GM12878 (cell line): ENCODE results near the gene BMP2K. TPM values are rescaled to one million over a fixed set of nuclear protein-coding genes. Genes with fewer than 3 reads are reported as not detected.

Source experiments
- ATAC-seq: fragments of 200-7000 bp; cut with Tn5 transposase; 3 replicates; pipeline ENCODE4 v1.9.1; 2020; ENCODE audit warnings: mild to moderate bottlenecking, moderate library complexity
- BruUV-seq: library from RNA; stranded (reverse); fragments of 400-500 nt; replicated peaks from 2 replicates; lab custom pipeline; 2021; lab: Mats Ljungman, UMichigan
- CTCF ChIA-PET: fragments of 300-600 bp; sonication (Branson Sonifier 250); formaldehyde crosslinking; extraction: SDS; loops from one replicate; lab custom pipeline; 2021; ENCODE audit warnings: inconsistent platforms; lab: Yijun Ruan, JAX
- POLR2A ChIA-PET: fragments of 350-600 bp; formaldehyde crosslinking; extraction: SDS; loops from one replicate; lab custom pipeline; 2021; ENCODE audit warnings: inconsistent platforms; lab: Charles Lee
- RAD21 ChIA-PET: fragments of 300-600 bp; sonication (Branson Sonifier 250); formaldehyde crosslinking; loops from one replicate; lab custom pipeline; 2023; ENCODE audit warnings: antibody characterized with exemption; ENCODE audit not compliant: unreplicated experiment; lab: Charles Lee
- SMC1A ChIA-PET: fragments of 300-600 bp; sonication (Branson Sonifier 250); formaldehyde crosslinking; loops from one replicate; lab custom pipeline; 2023; ENCODE audit not compliant: unreplicated experiment, uncharacterized antibody; lab: Charles Lee
- DNase-seq: peaks from one replicate; pipeline ENCODE4 v3.0.0-alpha.2; 2011; ENCODE audit warnings: low read depth, low spot score
- FAIRE-seq: peaks from 3 replicates; lab custom pipeline; 2011; peaks lifted over from hg19 to GRCh38; lab: Jason Lieb, UNC
- H2AFZ ChIP-seq: 2 replicates; pipeline ENCODE4 v1.6.0; 2011; ENCODE audit warnings: low read depth, low read length, control low read depth; ENCODE audit not compliant: control insufficient read depth
- H3K27ac ChIP-seq: 2 replicates; pipeline ENCODE4 v1.5.1; 2011; ENCODE audit warnings: control low read depth; ENCODE audit not compliant: control insufficient read depth, insufficient read depth
- H3K27me3 ChIP-seq, 2 experiments: replicated peaks in 1 of 2; 2 replicates each; pipeline versions ENCODE4 v1.6.0 to v1.6.1; 2011; ENCODE audit warnings: low read length in 1 of 2; ENCODE audit not compliant: control insufficient read depth in 2 of 2, insufficient read depth in 2 of 2
- H3K36me3 ChIP-seq, 2 experiments: 2 replicates each; pipeline ENCODE4 v1.5.1; 2011; ENCODE audit warnings: low read length in 1 of 2; ENCODE audit not compliant: control insufficient read depth in 2 of 2, insufficient read depth in 2 of 2
- H3K4me1 ChIP-seq: 2 replicates; pipeline ENCODE4 v1.6.1; 2011; ENCODE audit warnings: mild to moderate bottlenecking, low read length, moderate library complexity, mixed read lengths; ENCODE audit not compliant: control insufficient read depth, insufficient read depth
- H3K4me2 ChIP-seq: 2 replicates; pipeline ENCODE4 v1.6.0; 2011; ENCODE audit warnings: control low read depth; ENCODE audit not compliant: control insufficient read depth, insufficient read depth
- H3K4me3 ChIP-seq: fragments of 200-600 bp; sonication (generic); 2 replicates; pipeline ENCODE4 v1.5.1; 2016
- H3K79me2 ChIP-seq: 2 replicates; pipeline ENCODE4 v1.6.0; 2011; ENCODE audit warnings: low read length; ENCODE audit not compliant: control insufficient read depth, insufficient read depth
- H3K9ac ChIP-seq: 2 replicates; pipeline ENCODE4 v1.8.0; 2011; ENCODE audit warnings: low read length, control low read depth, mixed read lengths; ENCODE audit not compliant: control insufficient read depth, insufficient read depth
- H3K9me3 ChIP-seq: replicated peaks from 3 replicates; pipeline ENCODE4 v1.5.1; 2011; ENCODE audit warnings: mild to moderate bottlenecking, low read length; ENCODE audit not compliant: control insufficient read depth, insufficient read depth
- H4K20me1 ChIP-seq: 2 replicates; pipeline ENCODE4 v1.6.0; 2011; ENCODE audit not compliant: control insufficient read depth, insufficient read depth
- BHLHE40 ChIP-seq, 2 experiments: fragments of 450-650 bp in 1 of 2; IDR thresholded peaks; 2 replicates each; pipeline ENCODE4 v1.6.1; 2011 to 2017; ENCODE audit warnings: low read depth in 2 of 2, borderline replicate concordance in 1 of 2, improper control_type of control experiment in 1 of 2, low read length in 1 of 2, mild to moderate bottlenecking in 1 of 2
- CBX5 ChIP-seq: sonication (generic); IDR thresholded peaks from 2 replicates; pipeline ENCODE4 v1.6.1; 2016; ENCODE audit warnings: low read depth, moderate library complexity, mild to moderate bottlenecking, inconsistent platforms
- FOS ChIP-seq: IDR thresholded peaks from 3 replicates; pipeline ENCODE4 v1.6.1; 2011; ENCODE audit warnings: borderline replicate concordance; ENCODE audit not compliant: insufficient read length; ENCODE audit errors: extremely low read depth
- JUNB ChIP-seq: IDR thresholded peaks from 2 replicates; pipeline ENCODE4 v1.6.1; 2016; ENCODE audit warnings: antibody characterized with exemption, mild to moderate bottlenecking
- JUND ChIP-seq: IDR thresholded peaks from 2 replicates; pipeline ENCODE4 v1.6.1; 2012; ENCODE audit warnings: low read depth, mild to moderate bottlenecking, low read length, improper control_type of control experiment, moderate library complexity
- MYB ChIP-seq: fragments of 150-350 bp; IDR thresholded peaks from 2 replicates; pipeline ENCODE4 v1.6.1; 2014; ENCODE audit warnings: mild to moderate bottlenecking, low read depth, low read length, borderline replicate concordance
- NFXL1 ChIP-seq: fragments of 450-650 bp; IDR thresholded peaks from 2 replicates; pipeline ENCODE4 v1.6.1; 2017; ENCODE audit warnings: antibody characterized with exemption, mild to moderate bottlenecking, borderline replicate concordance
- NR2C2 ChIP-seq: IDR thresholded peaks from 2 replicates; pipeline ENCODE4 v1.6.1; 2011; ENCODE audit warnings: borderline replicate concordance, low read depth; ENCODE audit not compliant: control insufficient read depth, insufficient read length
- PAX8 ChIP-seq: fragments of 450-650 bp; IDR thresholded peaks from 2 replicates; pipeline ENCODE4 v1.6.1; 2017; ENCODE audit warnings: mild to moderate bottlenecking, moderate library complexity
- SMAD5 ChIP-seq: IDR thresholded peaks from 2 replicates; pipeline ENCODE4 v1.6.1; 2016; ENCODE audit warnings: antibody characterized with exemption, low read depth
- TBL1XR1 ChIP-seq: IDR thresholded peaks from 2 replicates; pipeline ENCODE4 v1.6.1; 2012; ENCODE audit warnings: low read depth, low read length, improper control_type of control experiment
- TCF7 ChIP-seq: IDR thresholded peaks from 2 replicates; pipeline ENCODE4 v1.6.1; 2014; ENCODE audit warnings: antibody characterized with exemption, borderline replicate concordance
- in situ Hi-C: fragments of 300-500 bp; cut with MboI; formaldehyde crosslinking; loops from 9 replicates; pipeline ENCODE4 v1.14.3; 2018; ENCODE audit warnings: mixed read lengths
- intact Hi-C: fragments of 100-400 bp; cut with micrococcal nuclease; formaldehyde crosslinking; loops from one replicate; pipeline ENCODE4 v1.14.2; 2022; ENCODE audit not compliant: unreplicated experiment
- polyA plus RNA-seq, 11 experiments: library from polyadenylated mRNA; depleted of rRNA in 4 of 11; unstranded in 6 of 11; stranded (reverse) in 5 of 11; fragments of >200 nt; fragmentation: Nextera tagmentation in 4 of 11; fragmentation: Illumina TruSeq in 1 of 11; extraction: Ambion mirVana in 4 of 11; extraction: Trizol in 1 of 11; gene quantifications; 1 replicate in 1 of 11; 2 replicates in 10 of 11; pipeline versions ENCODE4 v1.2.1 to v1.2.3, GENCODE V29; 2011 to 2016; ENCODE audit warnings: inconsistent platforms in 2 of 11, missing spikeins in 2 of 11, low read depth in 1 of 11
- total RNA-seq, 4 experiments: library from RNA; depleted of rRNA in 3 of 4; stranded (reverse); fragments of >200 nt in 3 of 4; fragmentation: Illumina TruSeq in 1 of 4; extraction: Trizol in 1 of 4; gene quantifications; 2 replicates each; pipeline versions ENCODE4 v1.2.1 to v1.2.3, GENCODE V29; 2013 to 2021
- TF ChIP-seq, protein P1 (sequence below): IDR thresholded peaks from 2 replicates; pipeline ENCODE4 v1.6.1; 2011; ENCODE audit warnings: mild to moderate bottlenecking, low read depth, low read length, moderate library complexity; ENCODE audit not compliant: insufficient replicate concordance
- TF ChIP-seq, protein P2 (sequence below), 3 experiments: IDR thresholded peaks in 2 of 3; conservative IDR thresholded peaks in 1 of 3; 2 replicates each; pipeline ENCODE4 v1.5.1; 2011; ENCODE audit warnings: low read depth in 3 of 3, low read length in 3 of 3, mild to moderate bottlenecking in 3 of 3, control low read depth in 2 of 3, moderate library complexity in 2 of 3, inconsistent platforms in 1 of 3, mixed read lengths in 1 of 3; ENCODE audit not compliant: control insufficient read depth in 2 of 3, insufficient read depth in 1 of 3; ENCODE audit errors: extremely low read depth in 1 of 3
- TF ChIP-seq, protein P3 (sequence below): IDR thresholded peaks from 2 replicates; pipeline ENCODE4 v1.6.1; 2011; ENCODE audit warnings: borderline replicate concordance, low read depth, mild to moderate bottlenecking, moderate library complexity, mixed read lengths, low read length; ENCODE audit not compliant: insufficient read depth; ENCODE audit errors: extremely low read length

BMP2K gene
- total and polyA plus RNA-seq, 10 of the 15 experiments (the other 5 are each of a cell fraction or from before 2014, with no cell fraction given), result 3.3 to 84.6 (median 24.8) TPM

DNA sequence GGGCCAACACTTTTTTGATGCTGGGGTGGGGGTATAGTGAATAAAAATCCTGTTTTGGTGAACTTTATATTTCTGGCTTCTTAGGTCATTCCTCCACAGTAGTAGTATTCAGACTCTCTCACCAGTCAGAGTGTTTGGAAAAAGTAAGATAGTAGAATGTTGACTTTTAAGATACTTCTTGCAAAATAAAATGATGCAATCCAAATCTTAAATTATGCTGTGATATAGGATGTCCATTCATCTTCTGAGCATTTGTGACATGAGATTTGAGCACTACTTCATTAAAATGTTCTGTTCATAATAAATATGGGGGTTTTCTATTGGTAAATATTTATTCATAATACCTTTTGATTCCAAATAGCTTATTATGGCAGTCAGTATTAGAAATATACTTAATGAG, 70.1 kb downstream of the BMP2K start:
- ChIA-PET CTCF (interaction anchor here (1.3 kb wide), 1 partner anchor 201 kb away, joined by 3 read pairs; no protein-coding TSS in a partner anchor), RAD21 (interaction anchor here (0.9 to 4.9 kb wide), 5 partner anchors 9 to 233 kb away, joined by 3 to 38 read pairs (median 4); no protein-coding TSS in a partner anchor), SMC1A (interaction anchor here (0.9 to 4.7 kb wide), 7 partner anchors 9 to 240 kb away, joined by 3 to 28 read pairs (median 8); no protein-coding TSS in a partner anchor), POLR2A (no interaction called here)
- no peak overlapping the region for H3K9ac ChIP-seq
- no peaks in the 10 kb centered on the region for H3K9me3 ChIP-seq
- no peak overlapping the region for H3K27ac ChIP-seq
- ATAC-seq (no peak), DNase-seq (no peak), FAIRE-seq (no peak)
- TF ChIP-seq NR2C2 (no peak), JUNB (no peak), JUND (no peak), SMAD5 (no peak), MYB (no peak), NFXL1 (no peak), TCF7 (no peak), FOS (no peak), TBL1XR1 (no peak), CBX5 (no peak), BHLHE40 (IDR thresholded peaks at IDR 0.05; ENCODE audit: borderline replicate concordance in 1 of 2, low read depth in 2 of 2, low read length in 1 of 2) (no peak), PAX8 (no peak)
- TF ChIP-seq, protein P1, sequence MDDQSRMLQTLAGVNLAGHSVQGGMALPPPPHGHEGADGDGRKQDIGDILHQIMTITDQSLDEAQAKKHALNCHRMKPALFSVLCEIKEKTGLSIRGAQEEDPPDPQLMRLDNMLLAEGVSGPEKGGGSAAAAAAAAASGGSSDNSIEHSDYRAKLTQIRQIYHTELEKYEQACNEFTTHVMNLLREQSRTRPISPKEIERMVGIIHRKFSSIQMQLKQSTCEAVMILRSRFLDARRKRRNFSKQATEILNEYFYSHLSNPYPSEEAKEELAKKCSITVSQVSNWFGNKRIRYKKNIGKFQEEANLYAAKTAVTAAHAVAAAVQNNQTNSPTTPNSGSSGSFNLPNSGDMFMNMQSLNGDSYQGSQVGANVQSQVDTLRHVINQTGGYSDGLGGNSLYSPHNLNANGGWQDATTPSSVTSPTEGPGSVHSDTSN, result no peak
- TF ChIP-seq, protein P2, sequence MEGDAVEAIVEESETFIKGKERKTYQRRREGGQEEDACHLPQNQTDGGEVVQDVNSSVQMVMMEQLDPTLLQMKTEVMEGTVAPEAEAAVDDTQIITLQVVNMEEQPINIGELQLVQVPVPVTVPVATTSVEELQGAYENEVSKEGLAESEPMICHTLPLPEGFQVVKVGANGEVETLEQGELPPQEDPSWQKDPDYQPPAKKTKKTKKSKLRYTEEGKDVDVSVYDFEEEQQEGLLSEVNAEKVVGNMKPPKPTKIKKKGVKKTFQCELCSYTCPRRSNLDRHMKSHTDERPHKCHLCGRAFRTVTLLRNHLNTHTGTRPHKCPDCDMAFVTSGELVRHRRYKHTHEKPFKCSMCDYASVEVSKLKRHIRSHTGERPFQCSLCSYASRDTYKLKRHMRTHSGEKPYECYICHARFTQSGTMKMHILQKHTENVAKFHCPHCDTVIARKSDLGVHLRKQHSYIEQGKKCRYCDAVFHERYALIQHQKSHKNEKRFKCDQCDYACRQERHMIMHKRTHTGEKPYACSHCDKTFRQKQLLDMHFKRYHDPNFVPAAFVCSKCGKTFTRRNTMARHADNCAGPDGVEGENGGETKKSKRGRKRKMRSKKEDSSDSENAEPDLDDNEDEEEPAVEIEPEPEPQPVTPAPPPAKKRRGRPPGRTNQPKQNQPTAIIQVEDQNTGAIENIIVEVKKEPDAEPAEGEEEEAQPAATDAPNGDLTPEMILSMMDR (IDR thresholded peaks at IDR 0.05 in 2 of 3, conservative IDR thresholded peaks at IDR 0.05 in 1 of 3; ENCODE audit: control insufficient read depth in 2 of 3, extremely low read depth in 1 of 3, insufficient read depth in 1 of 3, low read depth in 3 of 3, low read length in 3 of 3), result no peak
- TF ChIP-seq, protein P3, sequence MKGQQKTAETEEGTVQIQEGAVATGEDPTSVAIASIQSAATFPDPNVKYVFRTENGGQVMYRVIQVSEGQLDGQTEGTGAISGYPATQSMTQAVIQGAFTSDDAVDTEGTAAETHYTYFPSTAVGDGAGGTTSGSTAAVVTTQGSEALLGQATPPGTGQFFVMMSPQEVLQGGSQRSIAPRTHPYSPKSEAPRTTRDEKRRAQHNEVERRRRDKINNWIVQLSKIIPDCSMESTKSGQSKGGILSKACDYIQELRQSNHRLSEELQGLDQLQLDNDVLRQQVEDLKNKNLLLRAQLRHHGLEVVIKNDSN, result no peak
- no peak overlapping the region for H2AFZ ChIP-seq
- no peaks in the 10 kb centered on the region for H3K79me2 ChIP-seq
- BruUV-seq, result no TSS peak
- H3K4me3 ChIP-seq, result no peak overlapping the region
- no peaks in the 10 kb centered on the region for H4K20me1 ChIP-seq
- intact Hi-C loops (no loop called here), in situ Hi-C loops (no loop called here)
- H3K4me2 ChIP-seq, result no peak overlapping the region
- H3K4me1 ChIP-seq, result no peaks in the 10 kb centered on the region; the same call in 1 of the 2 replicates
- H3K27me3 ChIP-seq, result no peaks in the 10 kb centered on the region
- H3K36me3 ChIP-seq, result no peaks in the 10 kb centered on the region; a peak in 1 of 4 replicates
